T-helper 2 cell treated with Interferon-gamma antibody and Interleukin-4, amounts not matched to agents 100 ng/mL and 5 ng/mL, for 36 hours (primary cell): ENCODE measurements around the gene IL10RA. TPM values are rescaled to one million over a fixed set of nuclear protein-coding genes. Genes with fewer than 3 reads are reported as not detected.

Experiments used
- intact Hi-C: fragments of 100-400 bp; cut with micrococcal nuclease; formaldehyde crosslinking; loops from one replicate; pipeline ENCODE4 v1.15.1; 2023
- total RNA-seq: library from RNA; stranded (reverse); gene quantifications from 2 replicates; pipeline ENCODE4 v1.2.3, GENCODE V29; 2022

Gene IL10RA
- total RNA-seq, 1 donor from 2014 or later: 364 TPM

DNA sequence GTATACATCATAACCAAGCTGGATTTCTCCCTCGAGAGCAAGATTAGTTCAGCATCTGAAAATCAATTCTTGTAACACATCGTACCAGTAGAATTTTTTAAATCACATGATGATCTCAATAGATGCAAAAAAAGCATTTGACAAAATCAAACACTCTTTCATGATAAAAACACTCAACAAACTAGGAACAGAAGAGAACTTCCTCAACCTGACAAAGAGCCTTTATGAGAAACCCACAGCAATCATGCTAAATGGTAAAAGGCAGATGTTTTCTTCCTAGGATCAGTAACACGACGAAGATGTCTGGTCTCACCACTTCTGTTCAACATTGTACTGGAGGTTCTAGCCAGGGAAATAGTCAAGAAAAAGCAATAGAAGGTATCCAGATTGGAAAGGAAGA lies 56.6 kb downstream of the IL10RA start:
- intact Hi-C loops: loop anchor here (1.0 kb wide), 1 partner anchor 40 kb away; no protein-coding TSS in a partner anchor

DNA sequence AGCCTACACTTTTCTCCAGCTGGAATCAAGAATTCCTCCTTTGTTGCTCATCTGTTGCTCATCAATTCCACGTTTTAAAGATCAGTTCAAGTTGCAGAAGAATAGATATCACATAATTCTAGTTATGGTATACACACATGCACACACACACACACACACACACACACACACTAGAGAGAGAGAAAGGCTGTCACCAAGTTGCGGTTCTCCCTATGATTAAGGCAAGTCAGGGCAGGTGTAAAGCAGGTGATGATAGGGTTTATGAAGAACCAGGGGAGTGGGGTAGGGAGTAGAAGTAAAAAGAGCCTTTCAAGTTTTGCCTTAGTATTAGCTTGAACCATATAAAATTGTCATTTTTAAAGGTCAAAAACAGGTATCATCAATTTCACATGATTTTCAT lies 59.0 kb downstream of the IL10RA start:
- intact Hi-C loops: no loop called here

DNA sequence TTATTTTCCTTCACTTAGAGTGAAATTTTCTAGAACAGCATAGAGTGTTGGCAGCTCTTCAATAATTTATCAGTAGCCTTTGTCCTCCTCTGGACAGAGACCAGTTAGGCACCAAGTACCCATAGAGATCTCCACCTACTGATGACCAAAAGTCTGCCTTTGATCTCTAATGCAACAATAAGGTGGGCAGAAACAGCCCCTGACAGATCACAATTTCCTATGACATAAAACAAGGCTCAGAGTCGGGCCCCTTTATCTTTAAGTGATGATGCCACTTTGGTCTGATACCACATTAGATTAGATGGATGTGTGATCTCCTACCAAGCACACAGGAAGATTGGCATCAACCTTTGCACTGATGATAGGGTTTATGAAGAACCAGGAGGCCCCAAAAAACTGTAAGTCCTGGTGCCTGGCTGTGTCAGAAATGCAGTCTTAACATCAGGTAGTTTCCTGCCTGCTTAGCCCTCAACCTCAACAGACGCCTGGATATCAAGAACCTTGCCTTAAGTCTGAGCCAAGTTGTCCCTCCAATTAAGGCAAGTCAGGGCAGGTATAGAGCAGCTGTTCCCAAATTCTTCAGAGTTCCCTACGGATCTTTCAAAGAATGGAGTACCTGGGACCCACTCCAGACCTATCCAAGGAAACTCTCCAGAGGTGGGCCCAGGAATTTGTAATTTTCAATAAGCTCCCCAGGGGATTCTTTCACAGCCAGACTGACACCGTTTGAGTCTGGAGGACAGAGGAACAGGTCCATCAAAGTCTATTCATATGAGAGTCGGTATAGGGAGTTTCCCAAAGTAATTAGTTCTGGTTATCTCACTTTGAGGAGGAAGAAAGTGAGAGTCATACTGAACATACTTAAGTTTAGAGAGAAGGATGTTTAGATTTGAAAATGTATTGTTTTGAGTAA lies 60.1 kb downstream of the IL10RA start:
- intact Hi-C loops: loop anchor here (1.0 to 2.0 kb wide), 3 partner anchors 39 to 60 kb away; partner anchors contain the start of gene IL10RA

DNA sequence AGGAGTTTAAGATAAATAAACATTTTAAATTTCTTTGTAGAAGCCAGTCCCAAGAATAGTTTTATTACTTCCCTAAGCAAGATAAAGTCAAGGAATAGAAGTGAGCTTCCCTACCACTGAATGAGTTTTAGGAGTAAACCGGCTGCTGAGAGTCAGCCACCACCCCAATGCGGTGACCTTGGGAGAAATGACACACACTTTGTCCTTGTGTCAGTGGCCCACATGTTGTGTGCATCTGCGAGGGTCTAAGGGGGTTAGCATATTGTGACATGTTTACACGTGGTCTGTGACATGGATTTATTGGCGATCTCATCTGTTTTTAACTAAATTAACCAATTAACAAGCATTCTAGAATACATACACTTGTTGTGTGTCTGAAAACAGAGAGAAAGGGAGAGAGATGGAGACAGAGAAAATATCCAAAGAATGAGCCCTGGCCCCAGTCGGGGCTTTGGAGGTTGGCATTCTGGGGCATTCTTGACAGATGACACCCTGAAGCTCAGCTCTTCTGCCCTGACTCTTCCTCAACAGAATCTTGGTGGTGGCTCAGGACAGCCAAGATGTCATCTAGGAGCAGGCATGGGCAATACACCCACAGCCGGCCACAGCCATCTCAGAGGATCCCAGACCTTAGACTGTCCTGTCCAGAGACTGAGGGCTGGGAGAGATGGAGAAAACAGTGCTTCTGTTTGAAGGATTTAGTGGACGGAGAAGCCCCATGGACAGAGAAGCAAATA lies 60.9 kb downstream of the IL10RA start:
- intact Hi-C loops: loop anchor here (1.0 to 2.0 kb wide), 3 partner anchors 40 to 60 kb away; partner anchors contain the start of gene IL10RA

DNA sequence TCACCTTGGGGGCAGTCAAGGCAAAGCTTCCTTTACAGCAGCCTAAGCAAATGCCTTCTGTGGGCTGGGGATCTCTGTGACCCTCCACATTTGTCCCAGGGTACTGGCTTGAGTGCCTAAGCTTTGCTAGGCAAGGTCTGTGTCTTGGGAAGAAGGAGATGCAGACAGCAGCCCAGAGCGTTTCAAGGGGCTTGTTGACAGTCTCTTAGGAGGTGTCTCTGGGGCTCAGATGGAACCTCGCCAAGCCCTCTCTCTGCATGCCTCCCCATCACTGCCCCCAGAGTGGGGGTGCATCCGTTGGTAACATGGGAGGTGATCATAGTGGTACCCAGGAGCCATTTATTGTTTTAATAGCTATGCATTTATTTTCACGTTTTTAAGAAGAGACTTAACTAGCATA lies 61.6 kb downstream of the IL10RA start:
- intact Hi-C loops: loop anchor here (2.0 kb wide), 1 partner anchor 61 kb away; the partner anchor contains the start of gene IL10RA

DNA sequence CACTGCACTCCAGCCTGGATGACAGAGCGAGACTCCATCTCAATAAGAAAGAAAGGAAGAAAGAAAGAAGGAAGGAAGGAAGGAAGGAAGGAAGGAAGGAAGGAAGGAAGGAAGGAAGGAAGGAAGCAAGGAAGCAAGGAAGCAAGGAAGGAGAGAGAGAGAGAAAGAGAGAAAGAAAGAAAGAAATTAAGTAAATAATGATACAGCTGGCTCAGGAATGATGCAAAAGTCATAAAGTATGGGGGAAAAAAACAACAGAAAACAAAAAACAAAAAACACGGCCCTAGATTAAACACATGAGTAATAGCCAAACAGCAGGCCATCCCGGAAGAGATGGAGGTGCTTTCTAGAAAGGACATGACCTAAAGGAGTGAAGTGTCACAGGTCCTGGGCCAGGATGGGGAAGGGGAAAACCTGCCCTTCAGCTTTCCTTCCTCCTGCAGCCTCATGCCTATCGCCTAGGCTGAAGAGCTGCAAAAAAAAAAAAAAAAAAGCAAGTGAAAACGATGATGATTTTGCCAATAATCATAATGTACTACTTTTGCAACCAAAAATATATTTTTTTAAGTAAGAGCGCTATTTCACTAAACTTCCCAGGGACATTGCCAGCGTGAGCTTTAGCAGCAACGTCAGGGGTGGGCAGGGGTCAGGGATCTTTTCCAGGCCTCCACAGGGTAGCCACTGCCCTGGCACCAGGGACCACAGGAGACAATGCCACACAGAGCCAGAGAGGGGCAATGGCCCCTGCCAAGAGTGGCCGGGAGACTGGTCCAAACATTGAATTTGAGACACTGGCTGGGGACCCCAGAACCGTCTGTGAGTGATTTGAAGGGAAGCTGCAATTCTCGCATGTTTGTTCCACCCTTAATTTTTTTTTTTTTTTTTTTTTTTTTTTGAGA lies 62.5 kb downstream of the IL10RA start:
- intact Hi-C loops: no loop called here

DNA sequence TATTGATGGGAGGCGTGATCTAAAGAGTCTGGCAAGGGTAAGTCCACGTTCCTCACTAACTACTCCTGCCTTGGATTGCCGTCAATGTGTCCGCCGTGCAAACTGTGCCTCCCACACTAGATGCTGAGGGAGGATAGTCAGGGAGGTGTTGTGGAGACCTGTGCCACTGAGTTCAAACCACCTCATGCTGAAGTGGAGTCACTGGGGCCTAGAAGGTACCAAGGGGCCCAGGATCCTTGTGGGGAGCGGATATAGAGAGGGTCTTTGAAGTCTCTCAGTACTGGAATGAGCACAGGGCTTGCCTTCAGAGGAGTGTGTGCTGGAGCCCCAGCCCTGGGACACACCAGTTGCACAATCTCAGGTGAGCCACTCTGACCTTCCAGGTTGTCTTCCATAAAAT lies 63.6 kb downstream of the IL10RA start:
- intact Hi-C loops: no loop called here

DNA sequence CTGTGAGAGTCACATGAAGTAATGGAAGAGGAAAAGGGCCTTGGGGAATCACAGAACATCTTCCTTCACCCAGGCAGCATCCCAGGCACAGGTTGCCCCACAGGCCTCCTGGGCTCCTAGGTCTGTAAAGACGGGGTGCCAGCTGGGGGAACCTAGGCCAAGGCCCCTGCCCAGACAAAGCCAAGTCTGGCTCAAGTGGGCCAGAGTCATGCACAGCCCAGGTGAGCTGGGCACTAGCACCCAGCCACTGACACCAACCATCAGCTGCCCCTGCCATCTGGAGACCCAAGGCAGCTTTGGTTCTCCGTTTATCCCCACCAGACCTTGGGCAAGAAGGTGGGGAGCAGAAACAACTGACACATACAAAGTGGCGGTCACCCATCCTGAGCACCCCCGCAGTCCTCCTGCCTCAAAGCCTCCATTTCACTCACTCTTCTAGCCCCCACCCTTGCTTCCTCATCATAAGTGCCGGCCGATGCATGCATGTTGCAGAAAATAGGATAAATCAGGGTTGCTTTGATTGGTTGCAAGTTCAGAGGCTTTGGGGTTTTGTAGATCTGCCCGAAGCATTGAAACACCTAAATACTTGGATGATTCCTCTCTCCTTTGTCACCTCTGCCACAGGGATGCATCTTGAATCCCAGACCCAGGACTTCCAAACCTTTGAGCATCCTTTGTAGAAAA lies 64.2 kb downstream of the IL10RA start:
- intact Hi-C loops: no loop called here

Other genes with a start within 250 kb of the IL10RA start
- gene DSCAML1, start 189.2 kb upstream of the IL10RA start, total RNA-seq: 0.05 TPM in 1 of 2 replicates, not detected in the other
- 0.84 and 1.3 TPM in 2 replicates for gene FXYD2, start 161.7 kb upstream of the IL10RA start, total RNA-seq
- gene FXYD6, start 109.7 kb upstream of the IL10RA start, total RNA-seq: not detected in 2 replicates
- 2.8 and 3.9 TPM in 2 replicates for gene TMPRSS13, start 57.0 kb upstream of the IL10RA start, total RNA-seq
- gene TMPRSS4, start 90.7 kb downstream of the IL10RA start, total RNA-seq: not detected in 2 replicates
- gene SMIM35, start 100.6 kb downstream of the IL10RA start, total RNA-seq: 3.9 TPM in 2 replicates
- 0.11 TPM in 1 of 2 replicates, not detected in the other for gene SCN4B, start 166.4 kb downstream of the IL10RA start, total RNA-seq
- not detected in 2 replicates for gene SCN2B, start 190.2 kb downstream of the IL10RA start, total RNA-seq
- 73.7 and 78.9 TPM in 2 replicates for gene JAML, start 238.6 kb downstream of the IL10RA start, total RNA-seq